Lower leg skin (tissue), 4 donors: ENCODE data around the gene ZDHHC8. TPM values are rescaled to one million over a fixed set of nuclear protein-coding genes. Genes with fewer than 3 reads are reported as not detected.

ENCODE experiments used
- DNase-seq, 2 donors: peaks; one replicate each; pipeline ENCODE4 v3.0.0-alpha.2; 2019; ENCODE audit warnings: low spot score in 2 of 2
- H3K4me3 ChIP-seq: fragments of 200-600 bp; sonication (generic); 2 replicates; pipeline ENCODE4 v1.5.1; 2017; ENCODE audit warnings: mild to moderate bottlenecking, low read depth; ENCODE audit not compliant: poor library complexity, severe bottlenecking
- CTCF ChIP-seq, 3 donors: fragments of 450-650 bp; IDR thresholded peaks; one replicate each; pipeline ENCODE4 v1.5.1; 2016; ENCODE audit warnings: antibody characterized with exemption in 3 of 3, mild to moderate bottlenecking in 3 of 3, moderate library complexity in 2 of 3
- POLR2A ChIP-seq, 2 donors: fragments of 450-650 bp; IDR thresholded peaks; one replicate each; pipeline ENCODE4 v1.6.1; 2016 to 2017; ENCODE audit warnings: antibody characterized with exemption in 2 of 2, mild to moderate bottlenecking in 1 of 2, moderate library complexity in 1 of 2
- WGBS, 2 donors: methylation state at CpG; one replicate each; pipeline ENCODE4 v1.1.5; 2018; 5-methylcytosine and 5-hydroxymethylcytosine counted together
- intact Hi-C: fragments of 100-400 bp; cut with DNase I; formaldehyde crosslinking; loops from one replicate; pipeline ENCODE4 v1.15.0; 2023; ENCODE audit warnings: low total_unique reads
- total RNA-seq, 4 donors: library from RNA; depleted of rRNA; stranded (reverse); fragments of >200 nt; gene quantifications; one replicate each; pipeline ENCODE4 v1.1.0, GENCODE V29; 2016

ZDHHC8 gene
- total RNA-seq, 4 donors from 2014 or later: 17.8 to 30.0 (median 26.1) TPM

GRCh38 chr22:20170170-20170569, 38.6 kb downstream of the ZDHHC8 start:
- no peak for DNase-seq
- no peak overlapping the region for H3K4me3 ChIP-seq
- WGBS, 2 donors: 90 to 100% methylated on average over 1 to 13 of the region's 13 CpGs
- intact Hi-C loops: no loop called here
- TF ChIP-seq POLR2A (IDR thresholded peaks at IDR 0.05) (no peak), CTCF (IDR thresholded peaks at IDR 0.05) (no peak)

GRCh38 chr22:20171288-20172140, 39.9 kb downstream of the ZDHHC8 start:
- H3K4me3 ChIP-seq: no peak overlapping the region
- DNase-seq: no peak
- WGBS, 2 donors: 84 to 86% methylated on average over 12 of the region's 12 CpGs
- TF ChIP-seq POLR2A (IDR thresholded peaks at IDR 0.05): no peak
- TF ChIP-seq CTCF (IDR thresholded peaks at IDR 0.05): no peak
- intact Hi-C loops: no loop called here

- intact Hi-C loops: no loop called here
- TF ChIP-seq POLR2A (IDR thresholded peaks at IDR 0.05) (no peak), CTCF (IDR thresholded peaks at IDR 0.05) (no peak)
- no peak for DNase-seq
- 84 to 86% methylated on average over 10 of the region's 10 CpGs for WGBS, 2 donors
- no peak overlapping the region for H3K4me3 ChIP-seq
These were observed 40.6 kb downstream of the ZDHHC8 start for GRCh38 chr22:20172141-20172613.

GRCh38 chr22:20173246-20173645, 41.6 kb downstream of the ZDHHC8 start:
- intact Hi-C loops: no loop called here
- H3K4me3 ChIP-seq: no peak overlapping the region
- no peak for TF ChIP-seq POLR2A (IDR thresholded peaks at IDR 0.05)
- no peak for TF ChIP-seq CTCF (IDR thresholded peaks at IDR 0.05)
- WGBS, 2 donors: 80 to 92% methylated on average over 1 to 7 of the region's 11 CpGs
- DNase-seq: no peak

GRCh38 chr22:20173772-20174171, 42.2 kb downstream of the ZDHHC8 start:
- DNase-seq: no peak
- intact Hi-C loops: no loop called here
- 73 to 88% methylated on average over 8 to 10 of the region's 10 CpGs for WGBS, 2 donors
- TF ChIP-seq POLR2A (IDR thresholded peaks at IDR 0.05) (no peak), CTCF (IDR thresholded peaks at IDR 0.05) (no peak)
- no peak overlapping the region for H3K4me3 ChIP-seq
